A549 treated with CORT108297 at 1 μM for 4 hours (cell line): ENCODE results near the gene GPR141. TPM values are rescaled to one million over a fixed set of nuclear protein-coding genes. Genes with fewer than 3 reads are reported as not detected.

Source experiments
- total RNA-seq: library from RNA; stranded (reverse); fragments of 200-300 nt; extraction: Qiagen RNA extraction; gene quantifications from 5 replicates; pipeline ENCODE4 v1.2.3, GENCODE V29; 2022

The GPR141 gene
- total RNA-seq: not detected in 5 replicates

GRCh38 chr7:37683246-37684120, at the start of gene GPR141:
TSS of gene GPR141 (plus strand) at chr7:37683766. CDS start at chr7:37740394, 56,628 bp downstream.

Other genes with a start within 250 kb of the GPR141 start
- 1.6 to 2.3 TPM (median 1.8 TPM) in 5 replicates for gene ELMO1, start 234.9 kb upstream of the GPR141 start, total RNA-seq
- not detected in 5 replicates for gene NME8, start 164.8 kb downstream of the GPR141 start, total RNA-seq
- gene SFRP4, start 233.1 kb downstream of the GPR141 start, total RNA-seq: 3.3 to 4.1 TPM (median 3.7 TPM) in 5 replicates
- 73.7 to 89.0 TPM (median 76.8 TPM) in 5 replicates for gene EPDR1, start 236.9 kb downstream of the GPR141 start, total RNA-seq